A673 (cell line): ENCODE data around the gene EXOC6B. TPM values are rescaled to one million over a fixed set of nuclear protein-coding genes. Genes with fewer than 3 reads are reported as not detected.

Source experiments
- BruUV-seq: library from RNA; stranded (reverse); fragments of 400-500 nt; replicated peaks from 2 replicates; lab custom pipeline; 2021; lab: Mats Ljungman, UMichigan
- CTCF ChIA-PET: fragments of 300-600 bp; sonication (Branson Sonifier 250); formaldehyde crosslinking; loops from one replicate; lab custom pipeline; 2022; ENCODE audit warnings: antibody characterized with exemption; lab: Charles Lee
- POLR2A ChIA-PET: fragments of 300-600 bp; sonication (Branson Sonifier 250); formaldehyde crosslinking; loops from one replicate; lab custom pipeline; 2022; ENCODE audit warnings: antibody characterized with exemption; ENCODE audit not compliant: low non-redundant PET; lab: Charles Lee
- DNase-seq: peaks from one replicate; pipeline ENCODE4 v3.0.0-alpha.2; 2015; ENCODE audit warnings: low spot score
- H3K27ac ChIP-seq: fragments of 200-600 bp; sonication (generic); 2 replicates; pipeline ENCODE4 v1.5.1; 2016; ENCODE audit warnings: mixed run types, low read depth, mild to moderate bottlenecking, mixed read lengths, antibody characterized with exemption, low read length; ENCODE audit not compliant: poor library complexity, severe bottlenecking
- H3K27me3 ChIP-seq: fragments of 200-600 bp; sonication (generic); replicated peaks from 2 replicates; pipeline ENCODE4 v1.6.1; 2017; ENCODE audit warnings: mixed run types, low read depth, mild to moderate bottlenecking, mixed read lengths, antibody characterized with exemption, low read length; ENCODE audit not compliant: insufficient read depth, poor library complexity
- H3K36me3 ChIP-seq: fragments of 200-600 bp; sonication (generic); 2 replicates; pipeline ENCODE4 v1.6.1; 2016; ENCODE audit warnings: mixed run types, mild to moderate bottlenecking, mixed read lengths, antibody characterized with exemption, low read length; ENCODE audit not compliant: insufficient read depth, poor library complexity, severe bottlenecking
- H3K4me1 ChIP-seq: fragments of 200-600 bp; sonication (generic); 2 replicates; pipeline ENCODE4 v1.6.1; 2017; ENCODE audit warnings: mixed run types, mild to moderate bottlenecking, mixed read lengths, antibody characterized with exemption, low read length; ENCODE audit not compliant: insufficient read depth, poor library complexity, severe bottlenecking
- H3K4me3 ChIP-seq: fragments of 200-600 bp; sonication (generic); 2 replicates; pipeline ENCODE4 v1.5.1; 2016; ENCODE audit warnings: low read depth, mixed run types, mild to moderate bottlenecking, mixed read lengths, low read length; ENCODE audit not compliant: poor library complexity, severe bottlenecking
- H3K9me3 ChIP-seq: fragments of 200-600 bp; sonication (generic); 2 replicates; pipeline ENCODE4 v1.6.1; 2016; ENCODE audit warnings: mixed run types, low read depth, mild to moderate bottlenecking, mixed read lengths, antibody characterized with exemption, low read length; ENCODE audit not compliant: poor library complexity, severe bottlenecking
- CTCF ChIP-seq: fragments of 300-800, 200-600 bp; sonication (generic); conservative IDR thresholded peaks from 2 replicates; pipeline ENCODE4 v1.5.1; 2017; ENCODE audit warnings: low read depth, mild to moderate bottlenecking, antibody characterized with exemption, low read length, moderate library complexity, mixed read lengths
- EZH2 ChIP-seq: fragments of 200-600 bp; sonication (generic); IDR thresholded peaks from 2 replicates; pipeline ENCODE4 v1.6.1; 2017; ENCODE audit warnings: borderline replicate concordance, low read depth, mild to moderate bottlenecking, mixed read lengths, antibody characterized with exemption, low read length; ENCODE audit not compliant: poor library complexity, severe bottlenecking
- intact Hi-C: fragments of 100-400 bp; cut with micrococcal nuclease; formaldehyde crosslinking; loops from one replicate; pipeline ENCODE4 v1.10.0; 2022; ENCODE audit not compliant: unreplicated experiment
- total RNA-seq: library from RNA; stranded (reverse); gene quantifications from 2 replicates; pipeline ENCODE4 v1.2.3, GENCODE V29; 2021

EXOC6B gene
- total RNA-seq, 1 experiment from 2014 or later, result 138 TPM

- intact Hi-C loops, result loop anchor here (5.0 to 10.0 kb wide), 3 partner anchors 347 to 534 kb away; no protein-coding TSS in a partner anchor
- no peak overlapping the region for H3K27ac ChIP-seq
- TF ChIP-seq CTCF, result no peak
- TF ChIP-seq EZH2, result no peak
- ChIA-PET CTCF (interaction anchor here (0.6 to 2.3 kb wide), 3 partner anchors 8 to 225 kb away, joined by 3 to 5 read pairs (median 3); no protein-coding TSS in a partner anchor), POLR2A (interaction anchor here (0.7 kb wide), 1 partner anchor 211 kb away, joined by 7 read pairs; no protein-coding TSS in a partner anchor)
- no TSS peak for BruUV-seq
- H3K9me3 ChIP-seq, result no peaks in the 10 kb centered on the region
- H3K36me3 ChIP-seq, result no peaks in the 10 kb centered on the region
- peak overlapping the region; percentile 60 for H3K4me3 ChIP-seq
- H3K27me3 ChIP-seq, result peaks cover 39% of the 10 kb centered on the region
- peaks cover 30% of the 10 kb centered on the region for H3K4me1 ChIP-seq
- DNase-seq, result peak; percentile 49
Observed at GRCh38 chr2:72148837-72149555, 676.8 kb downstream of the EXOC6B start.

- BruUV-seq, result no TSS peak
- ChIA-PET POLR2A (no interaction called here), CTCF (interaction anchor here (0.7 to 2.3 kb wide), 2 partner anchors 191 to 224 kb away, joined by 4 to 5 read pairs; no protein-coding TSS in a partner anchor)
- Histone ChIP-seq H3K9me3 (no peaks in the 10 kb centered on the region), H3K36me3 (no peaks in the 10 kb centered on the region), H3K27ac (no peak overlapping the region), H3K4me3 (peak overlapping the region; percentile 60), H3K27me3 (peaks cover 39% of the 10 kb centered on the region), H3K4me1 (peaks cover 30% of the 10 kb centered on the region)
- intact Hi-C loops, result loop anchor here (5.0 to 10.0 kb wide), 3 partner anchors 346 to 533 kb away; no protein-coding TSS in a partner anchor
- DNase-seq, result no peak
- no peak for TF ChIP-seq EZH2
- TF ChIP-seq CTCF, result no peak
Observed at GRCh38 chr2:72148003-72148836, 677.6 kb downstream of the EXOC6B start.

- no TSS peak for BruUV-seq
- TF ChIP-seq EZH2 (no peak), CTCF (no peak)
- H3K4me1 ChIP-seq, result peaks cover 30% of the 10 kb centered on the region
- H3K27me3 ChIP-seq, result peaks cover 39% of the 10 kb centered on the region
- intact Hi-C loops, result loop anchor here (5.0 to 10.0 kb wide), 3 partner anchors 345 to 533 kb away; no protein-coding TSS in a partner anchor
- H3K27ac ChIP-seq, result no peak within 1 kb of the TSS
- H3K4me3 ChIP-seq, result peak within 1 kb of the TSS; percentile 60
- peak; percentile 43 for DNase-seq
- ChIA-PET POLR2A (no interaction called here), CTCF (interaction anchor here (0.7 to 2.3 kb wide), 2 partner anchors 191 to 223 kb away, joined by 4 to 5 read pairs; no protein-coding TSS in a partner anchor)
- H3K9me3 ChIP-seq, result no peaks in the 10 kb centered on the region
- no peaks in the 10 kb centered on the region for H3K36me3 ChIP-seq
Observed at GRCh38 chr2:72147303-72147971, 678.4 kb downstream of the EXOC6B start, which contains the start of gene CYP26B1. CYP26B1 (minus strand) TSS chr2:72147862; CDS start chr2:72147834, 28 bp downstream.
